Activated CD4-positive, alpha-beta T cell treated with anti-CD3 and anti-CD28 coated beads for 1 hour (primary cell): Measurements from ENCODE around the gene RREB1.

Experiments used
- DNase-seq: peaks from one replicate; pipeline ENCODE4 v3.0.0-alpha.2; 2020

RREB1 gene

DNA sequence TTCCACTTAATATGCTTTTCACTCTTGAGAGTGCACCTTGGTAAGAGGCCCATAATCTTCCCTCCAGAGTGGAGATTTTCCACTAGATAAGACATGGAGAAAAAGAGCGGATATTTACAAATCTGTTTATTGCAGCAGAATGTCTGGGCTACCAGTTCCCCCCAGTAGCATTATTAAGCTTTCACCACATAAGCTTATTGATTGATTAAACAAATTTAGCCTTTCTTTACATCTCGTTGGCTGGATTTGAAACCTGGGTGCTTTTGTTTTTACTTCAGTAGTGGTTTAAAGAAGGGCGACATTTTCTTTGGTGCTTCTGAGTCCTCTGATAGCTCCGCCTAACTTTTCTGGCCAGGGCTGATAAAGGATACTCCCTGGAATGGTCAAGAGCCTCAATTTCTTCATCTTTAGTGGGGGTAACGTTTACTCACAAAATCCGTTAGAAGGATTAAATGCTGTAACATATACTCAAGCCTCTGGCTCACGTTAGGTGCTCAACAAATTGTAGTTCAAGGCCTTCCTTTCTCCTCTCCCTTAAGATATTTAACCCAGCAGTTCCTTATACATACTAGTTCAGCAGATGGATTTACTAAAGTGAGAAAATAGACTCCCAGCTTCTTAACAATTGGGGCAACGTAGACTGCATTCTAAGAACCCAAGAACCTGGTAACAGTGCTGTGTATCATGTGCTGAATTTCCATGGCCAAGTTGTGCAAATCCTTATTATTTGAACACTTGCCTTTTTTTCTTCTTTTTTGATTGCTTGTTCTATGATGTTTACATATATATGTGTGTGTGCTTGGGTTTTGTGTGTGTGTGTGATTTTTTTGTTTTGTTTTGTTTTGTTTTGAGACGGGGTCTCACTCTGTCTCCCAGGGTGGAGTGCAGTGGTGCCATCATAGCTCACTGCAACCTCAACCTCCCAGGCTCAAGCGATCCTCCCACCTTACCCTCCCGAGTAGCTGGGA lies 91.4 kb downstream of the RREB1 start:
- DNase-seq = no peak

DNA sequence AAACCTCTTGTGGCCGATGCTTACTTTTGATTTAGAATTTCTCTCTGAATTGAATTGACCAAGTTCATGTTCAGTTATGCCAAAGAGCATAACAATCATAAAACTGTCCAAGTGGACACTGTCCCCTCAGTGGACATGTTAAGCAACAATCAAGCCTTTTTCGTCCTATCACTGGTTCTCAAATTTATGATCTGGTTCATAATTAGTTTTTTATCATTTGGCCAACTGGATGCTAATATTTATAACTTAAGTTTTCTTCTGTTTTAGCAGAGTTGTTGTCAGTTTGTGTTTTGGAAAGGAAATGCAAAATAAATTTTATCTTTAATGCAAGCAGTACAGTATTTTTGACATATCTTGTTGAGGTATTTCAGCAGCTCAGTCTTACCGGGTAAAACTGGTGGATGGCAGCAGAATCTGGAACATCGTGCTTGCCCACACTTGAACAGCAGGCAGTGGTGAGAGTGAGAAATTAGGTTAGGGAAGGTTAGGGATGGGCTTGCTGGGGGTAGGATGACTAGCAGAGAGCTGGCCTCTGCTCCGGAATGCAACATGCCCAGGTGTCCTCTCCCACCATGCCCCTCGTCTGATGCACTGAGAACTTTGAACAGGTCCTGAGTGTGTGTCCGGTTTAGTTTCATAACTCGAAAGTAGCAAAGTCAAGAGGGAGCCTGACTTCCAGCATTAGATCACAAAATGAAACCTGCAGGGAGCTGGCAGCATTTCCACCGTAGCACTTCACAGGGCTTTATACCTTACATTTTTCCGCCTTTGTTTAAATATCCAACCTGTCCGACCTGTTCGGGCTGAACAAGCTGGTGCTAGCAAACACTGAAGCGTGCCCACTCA lies 93.1 kb downstream of the RREB1 start:
- no peak for DNase-seq

DNA sequence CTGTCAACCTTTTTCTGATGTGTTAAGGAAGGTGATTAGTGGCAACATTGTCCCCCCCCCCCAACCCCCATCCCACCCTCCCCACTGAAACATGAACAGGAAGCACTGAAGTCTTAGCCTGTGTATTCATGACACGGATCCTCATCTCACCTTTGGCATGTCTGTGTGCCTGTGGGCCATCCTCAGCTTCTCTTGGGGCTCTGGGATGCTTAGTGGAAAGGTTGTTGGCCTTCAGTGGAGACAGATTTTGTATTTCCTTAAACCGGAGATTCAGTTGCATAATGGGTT lies 93.6 kb downstream of the RREB1 start:
- DNase-seq = no peak

DNA sequence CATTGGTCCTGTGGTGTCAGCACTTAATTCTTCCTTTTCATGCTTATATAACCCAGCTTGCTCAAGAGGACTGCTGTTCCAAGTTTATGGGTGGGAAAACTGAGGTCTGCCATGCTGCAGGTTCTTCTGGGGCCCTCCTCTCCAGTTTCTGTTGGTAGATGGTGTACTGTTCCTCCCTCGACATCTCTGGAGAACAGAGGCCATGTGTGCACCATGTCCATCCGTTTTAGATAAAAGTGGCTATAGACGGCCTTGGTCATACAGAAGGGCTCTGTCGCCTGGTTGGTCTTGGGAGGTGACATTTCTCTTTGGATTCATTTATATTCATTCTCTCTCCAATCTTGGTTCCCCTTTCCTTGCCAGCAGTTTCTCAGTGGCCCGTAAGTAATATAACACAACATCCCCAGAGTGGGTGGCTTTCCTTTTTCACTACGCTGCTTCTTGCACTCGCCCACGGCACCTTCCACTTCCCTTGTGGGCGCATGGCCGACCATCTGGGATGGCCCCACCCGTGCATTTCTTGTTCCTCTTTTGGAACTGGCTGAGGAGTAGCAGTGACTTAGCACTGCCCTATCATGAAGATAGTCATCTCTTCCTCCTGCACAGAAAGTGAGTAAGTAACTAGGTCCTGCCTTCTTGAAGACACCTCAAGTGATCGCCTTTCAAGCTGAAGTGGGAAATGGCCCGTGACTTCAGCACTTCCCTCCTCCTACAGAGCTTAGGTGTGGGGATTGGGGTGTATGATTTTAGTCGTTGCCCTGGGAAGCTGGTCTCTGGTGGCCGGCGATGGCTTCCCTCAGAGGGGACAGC lies 94.2 kb downstream of the RREB1 start:
- no peak for DNase-seq

GRCh38 chr6:7202950-7203349 lies 95.2 kb downstream of the RREB1 start:
- no peak for DNase-seq

GRCh38 chr6:7203939-7204338 lies 96.2 kb downstream of the RREB1 start:
- DNase-seq = no peak

- no peak for DNase-seq
Measured at GRCh38 chr6:7204726-7205125, 97.0 kb downstream of the RREB1 start.

GRCh38 chr6:7207720-7208119 lies 100.0 kb downstream of the RREB1 start:
- DNase-seq = no peak

GRCh38 chr6:7213416-7213815 lies 105.7 kb downstream of the RREB1 start:
- DNase-seq = no peak

DNA sequence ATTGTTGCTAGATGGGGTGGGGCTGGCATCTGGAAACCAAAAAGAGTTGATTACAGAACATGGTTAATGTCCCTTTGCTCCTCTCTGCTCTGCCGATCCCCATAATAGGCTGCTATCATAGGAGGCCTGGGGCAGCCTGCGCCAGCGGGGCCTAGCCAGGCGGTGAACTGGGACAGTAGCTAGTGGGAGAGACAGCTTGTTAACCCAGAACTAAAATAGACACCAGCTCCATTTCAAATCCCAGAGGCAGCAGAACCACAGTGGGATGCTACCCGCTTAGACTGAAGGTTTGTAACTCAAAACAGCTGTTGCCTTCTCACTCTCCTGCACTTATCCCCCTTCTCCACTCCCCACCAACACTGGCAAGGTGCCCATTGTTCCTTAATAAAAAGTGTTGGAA lies 106.7 kb downstream of the RREB1 start:
- no peak for DNase-seq

GRCh38 chr6:7215131-7215530 lies 107.4 kb downstream of the RREB1 start:
- no peak for DNase-seq

- no peak for DNase-seq
Measured at GRCh38 chr6:7215798-7216231, 108.1 kb downstream of the RREB1 start.

DNA sequence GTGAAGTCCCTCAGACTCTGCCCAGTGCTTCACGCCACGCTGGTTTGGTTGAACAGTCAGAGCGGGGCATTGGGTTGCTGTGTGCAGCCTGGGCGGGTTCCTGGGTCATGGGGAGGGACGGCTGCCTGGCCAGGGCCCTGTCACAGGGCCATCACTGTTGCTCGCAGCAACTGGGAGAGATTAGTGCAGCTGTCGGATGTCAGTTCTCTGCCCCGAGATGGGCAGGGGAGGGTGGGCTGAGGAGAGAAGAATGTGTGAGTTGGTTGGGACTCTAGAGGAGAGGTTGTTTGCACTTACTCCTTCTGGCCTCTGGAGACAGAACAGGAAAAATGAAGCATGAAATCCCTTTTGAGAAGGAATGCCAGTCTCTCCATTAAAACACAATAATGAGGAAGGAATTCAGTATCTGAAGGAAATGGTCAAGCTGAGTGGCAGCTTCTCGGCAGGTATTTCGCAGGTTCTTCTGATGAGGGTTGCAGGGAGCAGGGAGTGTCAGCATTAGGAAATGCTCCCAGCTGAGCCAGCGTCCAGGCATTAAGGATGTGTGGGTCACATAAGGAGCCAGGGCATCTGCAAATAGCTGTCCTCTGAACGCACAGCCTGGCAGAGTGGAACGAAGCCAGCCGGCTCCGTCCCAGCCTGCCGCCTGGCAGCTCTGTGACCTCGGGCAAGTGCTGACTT lies 109.3 kb downstream of the RREB1 start:
- no peak for DNase-seq

GRCh38 chr6:7218406-7218988 lies 110.7 kb downstream of the RREB1 start:
- DNase-seq = no peak

GRCh38 chr6:7219310-7219709 lies 111.5 kb downstream of the RREB1 start:
- no peak for DNase-seq

- DNase-seq = no peak
Measured at GRCh38 chr6:7222197-7222596, 114.4 kb downstream of the RREB1 start.

DNA sequence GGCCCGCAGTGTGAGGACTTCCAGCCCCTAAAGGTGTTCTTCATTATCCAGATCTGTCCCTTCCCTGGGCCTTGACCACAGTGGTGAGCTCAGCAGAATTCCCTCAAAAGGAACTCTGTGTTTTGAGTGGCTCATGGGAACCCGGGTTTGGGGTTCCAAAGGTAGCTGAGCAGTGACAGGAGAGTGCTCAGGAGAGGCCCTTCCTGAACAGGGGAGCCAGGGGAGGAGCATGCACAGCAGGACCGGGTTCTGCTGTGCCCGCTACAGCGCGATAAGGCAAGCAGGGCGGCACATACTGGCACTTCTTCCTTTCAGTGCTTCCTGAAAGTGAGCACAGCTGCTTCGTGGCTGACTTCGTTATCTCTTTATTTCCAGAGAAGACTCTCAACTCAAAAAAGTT lies 117.0 kb downstream of the RREB1 start:
- no peak for DNase-seq

GRCh38 chr6:7228662-7229375 lies 121.1 kb downstream of the RREB1 start:
- no peak for DNase-seq

GRCh38 chr6:7229376-7230326 lies 121.9 kb downstream of the RREB1 start:
- no peak for DNase-seq

- DNase-seq = no peak
Measured at GRCh38 chr6:7230327-7230691, 122.5 kb downstream of the RREB1 start.
